Activated CD4-positive, alpha-beta T cell treated with anti-CD3 and anti-CD28 coated beads, Interleukin-2, amount 50 U/mL, for 16 hours (primary cell): ENCODE data around the gene TRA2A.

Experiments
- DNase-seq: peaks from one replicate; pipeline ENCODE4 v3.0.0-alpha.2; 2020

Gene TRA2A

GRCh38 chr7:23469150-23469960 lies 62.4 kb downstream of the TRA2A start:
- DNase-seq, result no peak

GRCh38 chr7:23468526-23469149 lies 63.1 kb downstream of the TRA2A start:
- no peak for DNase-seq

GRCh38 chr7:23467806-23468525 lies 63.8 kb downstream of the TRA2A start:
- DNase-seq, result no peak

GRCh38 chr7:23467291-23467805 lies 64.4 kb downstream of the TRA2A start:
- DNase-seq, result no peak

GRCh38 chr7:23462846-23463245 lies 68.9 kb downstream of the TRA2A start:
- no peak for DNase-seq

GRCh38 chr7:23458044-23458443 lies 73.7 kb downstream of the TRA2A start:
- no peak for DNase-seq

- no peak for DNase-seq
Observed at GRCh38 chr7:23456093-23456492, 75.7 kb downstream of the TRA2A start.

GRCh38 chr7:23454881-23455526 lies 76.8 kb downstream of the TRA2A start:
- DNase-seq, result no peak
